Neutrophil (primary cell): Measurements from ENCODE around the gene SAT1.

Source experiments
- H3K27ac ChIP-seq: fragments of 200-600 bp; sonication (generic); 2 replicates; pipeline ENCODE4 v1.5.1; 2016; ENCODE audit warnings: mild to moderate bottlenecking, moderate library complexity
- H3K27me3 ChIP-seq: fragments of 200-600 bp; sonication (generic); 2 replicates; pipeline ENCODE4 v1.6.0; 2016; ENCODE audit warnings: mild to moderate bottlenecking
- H3K36me3 ChIP-seq: fragments of 200-600 bp; sonication (generic); 2 replicates; pipeline ENCODE4 v1.5.1; 2017
- H3K4me1 ChIP-seq, 2 experiments: fragments of 200-600 bp in 1 of 2; sonication (generic) in 1 of 2; 1 replicate in 1 of 2; 2 replicates in 1 of 2; pipeline versions ENCODE4 v1.5.1 to v1.6.1; 2013 to 2016; ENCODE audit warnings: low read depth in 1 of 2, low read length in 1 of 2, mild to moderate bottlenecking in 1 of 2, moderate library complexity in 1 of 2; ENCODE audit not compliant: control insufficient read depth in 1 of 2, insufficient read depth in 1 of 2
- H3K4me3 ChIP-seq, 2 experiments: fragments of 200-600 bp in 1 of 2; sonication (generic) in 1 of 2; 1 replicate in 1 of 2; 2 replicates in 1 of 2; pipeline ENCODE4 v1.5.1; 2013 to 2016; ENCODE audit warnings: low read depth in 1 of 2, low read length in 1 of 2, mild to moderate bottlenecking in 1 of 2, moderate library complexity in 1 of 2
- H3K9me3 ChIP-seq: fragments of 200-600 bp; sonication (generic); 2 replicates; pipeline ENCODE4 v1.5.1; 2016
- CTCF ChIP-seq: fragments of 200-600 bp; sonication (generic); IDR thresholded peaks from 2 replicates; pipeline ENCODE4 v1.5.1; 2016; ENCODE audit warnings: antibody characterized with exemption

Gene SAT1

GRCh38 chrX:23803931-23804381, 21.0 kb downstream of the SAT1 start:
- no peak for TF ChIP-seq CTCF
- Histone ChIP-seq H3K27me3 (no peaks in the 10 kb centered on the region), H3K4me1 (no peaks in the 10 kb centered on the region), H3K36me3 (no peaks in the 10 kb centered on the region), H3K27ac (no peak overlapping the region), H3K4me3 (no peak overlapping the region), H3K9me3 (no peaks in the 10 kb centered on the region)

- Histone ChIP-seq H3K9me3 (no peaks in the 10 kb centered on the region), H3K4me1 (no peaks in the 10 kb centered on the region), H3K27me3 (no peaks in the 10 kb centered on the region), H3K27ac (no peak overlapping the region), H3K4me3 (no peak overlapping the region), H3K36me3 (no peaks in the 10 kb centered on the region)
- no peak for TF ChIP-seq CTCF
These were observed 21.6 kb downstream of the SAT1 start for GRCh38 chrX:23804578-23804977.

GRCh38 chrX:23805389-23805788, 22.4 kb downstream of the SAT1 start:
- H3K4me1 ChIP-seq, result peaks cover 0 to 2% of the 10 kb centered on the region in 2 experiments
- no peaks in the 10 kb centered on the region for H3K27me3 ChIP-seq
- H3K36me3 ChIP-seq, result no peaks in the 10 kb centered on the region
- no peaks in the 10 kb centered on the region for H3K9me3 ChIP-seq
- no peak overlapping the region for H3K4me3 ChIP-seq
- no peak for TF ChIP-seq CTCF
- no peak overlapping the region for H3K27ac ChIP-seq

GRCh38 chrX:23810279-23810678, 27.3 kb downstream of the SAT1 start:
- peaks cover 13 to 16% of the 10 kb centered on the region in 2 experiments for H3K4me1 ChIP-seq
- H3K27ac ChIP-seq, result peak overlapping the region; percentile 77
- H3K27me3 ChIP-seq, result no peaks in the 10 kb centered on the region
- no peaks in the 10 kb centered on the region for H3K36me3 ChIP-seq
- no peak overlapping the region for H3K4me3 ChIP-seq
- no peaks in the 10 kb centered on the region for H3K9me3 ChIP-seq
- TF ChIP-seq CTCF, result no peak

- Histone ChIP-seq H3K27ac (peak overlapping the region; percentile 77), H3K4me1 (peaks cover 13 to 16% of the 10 kb centered on the region in 2 experiments), H3K9me3 (no peaks in the 10 kb centered on the region), H3K4me3 (peak overlapping the region; percentile 26 to 28), H3K36me3 (no peaks in the 10 kb centered on the region), H3K27me3 (no peaks in the 10 kb centered on the region)
- no peak for TF ChIP-seq CTCF
These were observed 28.2 kb downstream of the SAT1 start for GRCh38 chrX:23811108-23811651.
